HG03103 (cell line): Measurements from ENCODE around the gene COL18A1.
"Not testable (repeated sequence)": the region's sequence is repeated elsewhere in the genome, so short reads cannot be mapped to it uniquely, and the experiment has no call there.

Experiments
- ATAC-seq: cut with Tn5 transposase; IDR thresholded peaks from one replicate; pipeline ENCODE4 v1.9.1; 2021; ENCODE audit warnings: low read depth; ENCODE audit not compliant: unreplicated experiment

COL18A1 gene

DNA sequence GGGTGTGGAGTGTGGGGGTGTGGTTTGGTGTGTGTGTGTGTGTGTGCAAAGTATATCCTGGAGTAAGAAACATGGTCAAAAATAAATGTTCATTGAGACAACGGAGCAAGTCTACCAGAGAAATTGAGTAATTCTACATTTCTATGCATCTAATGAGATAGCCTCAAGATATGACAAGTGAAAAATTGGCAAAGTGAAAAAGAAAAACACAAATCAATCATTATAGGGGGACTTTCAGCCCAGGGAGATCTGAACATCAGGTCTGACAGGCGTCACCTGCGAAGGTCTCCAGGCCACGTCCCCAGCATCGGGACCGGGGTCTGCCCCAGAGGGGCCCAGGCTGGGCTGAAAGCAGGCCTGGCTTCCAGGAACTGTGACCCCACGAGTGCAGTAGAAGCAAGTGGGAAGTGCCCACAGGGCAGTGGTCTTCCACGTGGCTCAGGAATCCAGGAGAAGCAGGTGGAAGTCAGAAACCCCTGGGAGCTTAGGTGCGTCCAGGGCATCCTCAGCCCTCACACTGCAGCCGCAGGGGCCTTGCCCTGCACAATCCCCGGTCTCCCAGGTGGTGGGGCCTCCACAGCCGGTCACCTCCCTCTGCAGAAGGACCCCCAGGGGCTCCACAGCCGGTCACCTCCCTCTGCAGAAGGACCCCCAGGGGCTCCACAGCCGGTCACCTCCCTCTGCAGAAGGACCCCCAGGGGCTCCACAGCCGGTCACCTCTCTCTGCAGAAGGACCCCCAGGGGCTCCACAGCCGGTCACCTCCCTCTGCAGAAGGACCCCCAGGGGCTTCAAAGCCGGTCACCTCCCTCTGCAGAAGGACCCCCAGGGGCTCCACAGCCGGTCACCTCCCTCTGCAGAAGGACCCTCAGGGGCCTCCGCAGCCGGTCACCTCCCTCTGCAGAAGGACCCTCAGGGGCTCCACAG is 96.4 kb downstream of the COL18A1 start:
- not testable (repeated sequence) for ATAC-seq

- ATAC-seq = no peak
Observed at GRCh38 chr21:45502006-45502345, 97.0 kb downstream of the COL18A1 start.

- ATAC-seq = no peak
Observed at GRCh38 chr21:45502600-45502999, 97.6 kb downstream of the COL18A1 start.

- ATAC-seq = not testable (repeated sequence)
Observed at GRCh38 chr21:45503226-45503625, 98.3 kb downstream of the COL18A1 start.

GRCh38 chr21:45504021-45504515 is 99.1 kb downstream of the COL18A1 start:
- no peak for ATAC-seq

- ATAC-seq = no peak
Observed at GRCh38 chr21:45504516-45505415, 99.8 kb downstream of the COL18A1 start.

DNA sequence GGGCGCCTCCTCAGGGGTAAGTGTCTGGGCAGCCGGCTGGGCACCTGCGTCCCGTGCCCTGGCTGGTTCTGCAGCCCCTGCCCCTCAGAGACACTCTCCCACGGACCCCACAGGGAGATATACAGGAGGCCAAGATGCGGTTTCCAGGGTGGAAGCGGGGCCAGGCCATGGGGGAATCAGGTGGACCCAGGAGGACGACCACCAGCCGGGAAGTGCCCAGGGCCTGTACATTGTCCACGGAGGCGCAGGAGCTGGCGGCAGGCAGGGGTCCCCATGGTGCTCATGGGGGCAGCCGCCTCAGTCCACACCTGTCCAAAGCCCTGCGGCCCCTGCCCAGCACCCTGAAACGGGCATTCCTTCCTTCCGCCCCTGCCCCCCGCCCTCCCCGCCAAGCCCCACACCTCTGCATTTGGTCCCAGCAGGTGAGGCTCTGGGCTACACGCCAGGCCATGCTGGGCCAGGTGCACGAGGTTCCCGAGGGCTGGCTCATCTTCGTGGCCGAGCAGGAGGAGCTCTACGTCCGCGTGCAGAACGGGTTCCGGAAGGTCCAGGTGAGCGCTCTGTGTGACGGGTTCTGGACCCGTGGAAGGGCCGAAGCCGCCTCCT is 100.6 kb downstream of the COL18A1 start:
- ATAC-seq = no peak

- ATAC-seq = no peak
Observed at GRCh38 chr21:45506241-45506817, 101.4 kb downstream of the COL18A1 start.

DNA sequence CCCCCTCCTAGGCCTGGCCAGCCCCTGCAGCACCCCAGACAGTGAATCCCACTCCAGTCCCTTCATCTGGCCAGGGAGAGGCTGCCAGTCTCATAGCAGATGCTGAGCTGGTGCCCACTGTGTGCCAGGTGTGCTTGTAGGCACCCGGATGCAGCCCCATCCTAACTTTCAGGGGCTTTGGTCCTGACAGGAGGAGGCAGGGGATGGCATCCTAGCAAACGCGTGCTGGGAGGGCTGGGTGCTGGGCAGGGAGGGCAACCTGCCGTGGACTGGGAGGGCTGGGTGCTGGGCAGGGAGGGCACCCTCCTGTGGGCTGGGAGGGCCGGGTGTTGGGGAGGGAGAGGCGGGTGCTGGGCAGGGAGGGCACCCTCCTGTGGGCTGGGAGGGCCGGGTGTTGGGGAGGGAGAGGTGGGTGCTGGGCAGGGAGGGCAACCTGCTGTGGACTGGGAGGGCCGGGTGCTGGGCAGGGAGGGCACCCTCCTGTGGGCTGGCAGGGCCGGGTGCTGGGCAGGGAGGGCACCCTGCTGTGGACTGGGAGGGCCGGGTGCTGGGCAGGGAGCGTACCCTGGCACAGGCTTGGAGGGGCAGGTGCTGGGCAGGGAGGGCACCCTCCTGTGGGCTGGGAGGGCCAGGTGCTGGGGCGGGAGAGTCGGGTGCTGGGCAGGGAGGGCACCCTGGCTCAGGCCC is 102.0 kb downstream of the COL18A1 start:
- no peak for ATAC-seq

DNA sequence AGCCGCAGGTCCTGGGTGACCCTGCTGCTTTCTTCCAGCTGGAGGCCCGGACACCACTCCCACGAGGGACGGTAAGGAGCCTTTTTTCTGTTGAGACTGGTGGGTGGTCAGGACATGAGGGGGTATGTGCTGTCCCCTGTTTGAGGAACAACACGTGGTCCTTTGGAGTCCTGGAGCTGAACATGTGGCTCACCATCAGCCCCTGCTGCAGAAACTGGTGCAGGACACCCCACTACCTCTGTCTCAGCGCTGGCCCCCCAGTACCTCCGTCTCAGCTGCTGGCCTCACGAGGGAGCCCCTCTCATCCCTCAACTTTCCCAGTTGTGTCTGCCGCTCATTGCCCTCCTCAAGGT is 102.5 kb downstream of the COL18A1 start:
- ATAC-seq = no peak

GRCh38 chr21:45507888-45508508 is 103.0 kb downstream of the COL18A1 start:
- no peak for ATAC-seq

DNA sequence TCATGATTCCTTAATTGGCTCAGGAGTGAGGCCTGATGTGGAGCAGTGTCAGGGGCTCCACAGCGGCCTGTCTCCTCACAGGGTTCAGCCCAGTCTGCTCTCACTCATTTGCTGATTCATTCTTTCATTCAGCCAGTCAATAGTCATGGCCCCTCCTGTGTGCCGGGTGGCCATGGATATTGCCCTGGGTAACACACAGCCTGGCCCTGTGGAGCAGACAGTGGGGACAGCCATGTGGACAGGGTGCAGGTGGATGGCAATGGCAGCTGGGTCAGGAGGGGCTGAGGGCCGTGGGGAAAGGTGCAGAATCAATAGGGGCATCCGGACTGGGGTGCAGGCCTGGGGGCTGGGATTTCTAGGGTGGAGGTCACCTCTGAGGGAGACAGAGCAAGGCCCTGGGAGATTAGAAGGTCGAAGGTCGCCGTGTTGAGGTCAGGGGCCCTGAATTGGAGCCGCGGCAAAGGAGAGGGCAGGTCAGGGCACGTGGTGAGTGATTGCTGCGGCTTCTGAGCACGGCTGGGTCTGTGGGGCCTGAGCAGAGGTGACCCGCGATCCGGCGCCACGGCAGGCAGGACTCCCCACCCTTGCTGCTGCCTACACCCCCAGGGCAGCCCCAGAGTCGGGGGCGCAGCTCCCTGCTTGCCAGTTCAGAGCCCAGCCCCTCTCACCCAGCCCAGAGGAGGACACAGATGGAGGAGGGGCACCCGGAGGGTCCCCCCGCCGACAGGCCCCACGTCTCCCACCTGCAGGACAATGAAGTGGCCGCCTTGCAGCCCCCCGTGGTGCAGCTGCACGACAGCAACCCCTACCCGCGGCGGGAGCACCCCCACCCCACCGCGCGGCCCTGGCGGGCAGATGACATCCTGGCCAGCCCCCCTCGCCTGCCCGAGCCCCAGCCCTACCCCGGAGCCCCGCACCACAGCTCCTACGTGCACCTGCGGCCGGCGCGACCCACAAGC is 103.9 kb downstream of the COL18A1 start:
- ATAC-seq = no peak

GRCh38 chr21:45509566-45510465 is 104.9 kb downstream of the COL18A1 start:
- no peak for ATAC-seq

DNA sequence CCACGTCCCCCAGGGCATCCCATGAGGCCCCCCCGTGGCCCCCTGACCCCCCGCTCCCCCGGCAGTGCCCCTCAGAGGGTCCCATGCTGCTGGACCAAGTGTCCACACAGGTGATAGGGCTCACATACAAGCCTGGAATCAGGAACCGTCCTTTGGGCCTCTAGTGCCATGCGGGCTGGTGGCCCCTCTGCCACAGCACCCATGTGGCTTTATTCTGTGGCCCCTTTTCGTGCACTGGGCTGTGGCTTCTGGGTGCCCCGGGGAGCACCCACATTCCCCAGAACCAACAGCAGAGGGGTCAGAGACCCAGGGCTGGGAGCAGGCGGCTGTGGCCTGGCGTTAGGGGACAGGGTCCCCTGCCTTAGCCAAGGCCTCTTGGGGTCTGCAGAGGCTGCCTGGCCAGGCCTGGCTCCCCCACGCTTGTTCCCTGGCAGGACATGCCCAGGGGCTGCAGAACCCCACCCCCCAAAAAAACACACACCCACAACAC is 105.5 kb downstream of the COL18A1 start:
- no peak for ATAC-seq

DNA sequence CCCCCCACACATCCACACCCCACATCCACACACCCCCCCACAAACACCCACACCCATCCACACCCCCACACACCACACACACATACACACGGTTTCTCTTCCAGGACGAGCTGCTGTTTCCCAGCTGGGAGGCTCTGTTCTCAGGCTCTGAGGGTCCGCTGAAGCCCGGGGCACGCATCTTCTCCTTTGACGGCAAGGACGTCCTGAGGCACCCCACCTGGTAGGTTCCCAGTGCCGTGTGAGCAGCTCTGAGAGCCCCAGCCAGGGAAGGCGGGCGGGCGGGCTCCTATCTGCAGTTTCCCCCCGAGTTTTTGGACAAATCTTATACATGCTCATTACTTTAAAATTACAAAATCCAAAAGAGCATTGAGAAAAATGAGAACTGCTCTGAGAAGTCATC is 106.0 kb downstream of the COL18A1 start:
- ATAC-seq = no peak

DNA sequence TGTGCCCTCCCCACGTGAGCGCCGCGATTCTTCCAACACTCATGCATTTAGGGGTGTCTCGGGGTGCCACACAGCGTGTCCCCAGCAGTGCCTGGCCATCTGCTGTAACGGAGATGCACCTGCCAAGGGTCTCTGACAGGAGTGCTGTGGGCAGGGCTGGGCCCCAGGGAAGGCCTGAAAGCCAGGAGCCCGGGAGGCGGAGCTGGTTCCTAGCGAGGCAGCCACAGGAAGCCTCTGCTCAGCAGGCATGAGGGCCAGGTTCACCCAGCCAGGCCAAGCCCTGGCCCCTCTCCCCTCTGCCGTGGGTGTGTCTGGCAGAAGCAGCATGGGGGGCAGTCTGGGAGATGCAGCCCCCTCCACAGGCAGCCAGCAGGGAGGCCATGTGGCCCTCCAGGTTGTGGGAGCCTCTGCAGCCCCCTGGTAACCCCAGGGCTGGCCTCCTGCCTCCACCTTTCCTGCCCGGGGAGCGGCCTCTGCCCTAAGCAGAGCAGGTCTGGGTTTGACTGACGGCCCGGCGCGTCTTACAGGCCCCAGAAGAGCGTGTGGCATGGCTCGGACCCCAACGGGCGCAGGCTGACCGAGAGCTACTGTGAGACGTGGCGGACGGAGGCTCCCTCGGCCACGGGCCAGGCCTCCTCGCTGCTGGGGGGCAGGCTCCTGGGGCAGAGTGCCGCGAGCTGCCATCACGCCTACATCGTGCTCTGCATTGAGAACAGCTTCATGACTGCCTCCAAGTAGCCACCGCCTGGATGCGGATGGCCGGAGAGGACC is 106.9 kb downstream of the COL18A1 start:
- no peak for ATAC-seq

GRCh38 chr21:45512626-45513002 is 107.6 kb downstream of the COL18A1 start:
- ATAC-seq = no peak
